Measurements from ENCODE around the gene HINT2.
A peak's percentile ranks its signal among the peaks of the same experiment; 100 is the strongest.

Gene HINT2

GRCh38 chr9:35835766-35836165 is 20.9 kb upstream of the HINT2 start:
- H3K27me3 ChIP-seq = no peaks in the 10 kb centered on the region
- H3K9me3 ChIP-seq = no peaks in the 10 kb centered on the region
- no peak for TF ChIP-seq CTCF (IDR thresholded peaks at IDR 0.05; ENCODE audit: low read depth, low read length)
- no peaks in the 10 kb centered on the region for H3K4me1 ChIP-seq
- no peaks in the 10 kb centered on the region for H3K36me3 ChIP-seq
- DNase-seq = no peak
- no peak overlapping the region for H3K4me3 ChIP-seq (ENCODE audit: low read depth, low read length)

- no peaks in the 10 kb centered on the region for H3K4me1 ChIP-seq
- no peak overlapping the region for H3K4me3 ChIP-seq (ENCODE audit: low read depth, low read length)
- no peaks in the 10 kb centered on the region for H3K9me3 ChIP-seq
- no peak for DNase-seq
- no peaks in the 10 kb centered on the region for H3K27me3 ChIP-seq
- no peaks in the 10 kb centered on the region for H3K36me3 ChIP-seq
- TF ChIP-seq CTCF (IDR thresholded peaks at IDR 0.05; ENCODE audit: low read depth, low read length) = peak; percentile 48
Observed at GRCh38 chr9:35835216-35835632, 20.4 kb upstream of the HINT2 start.

GRCh38 chr9:35834260-35835215 is 19.7 kb upstream of the HINT2 start:
- no peak for TF ChIP-seq CTCF (IDR thresholded peaks at IDR 0.05; ENCODE audit: low read depth, low read length)
- no peaks in the 10 kb centered on the region for H3K9me3 ChIP-seq
- H3K4me3 ChIP-seq (ENCODE audit: low read depth, low read length) = no peak overlapping the region
- no peak for DNase-seq
- no peaks in the 10 kb centered on the region for H3K27me3 ChIP-seq
- H3K4me1 ChIP-seq = no peaks in the 10 kb centered on the region
- H3K36me3 ChIP-seq = no peaks in the 10 kb centered on the region

- Histone ChIP-seq H3K36me3 (no peaks in the 10 kb centered on the region), H3K4me3 (ENCODE audit: low read depth, low read length) (no peak overlapping the region), H3K9me3 (no peaks in the 10 kb centered on the region), H3K4me1 (peaks cover 3% of the 10 kb centered on the region; the same call in 1 of the 2 replicates), H3K27me3 (no peaks in the 10 kb centered on the region)
- no peak for TF ChIP-seq CTCF (IDR thresholded peaks at IDR 0.05; ENCODE audit: low read depth, low read length)
- no peak for DNase-seq
Observed at GRCh38 chr9:35832814-35833213, 18.0 kb upstream of the HINT2 start.

GRCh38 chr9:35831040-35831439 is 16.2 kb upstream of the HINT2 start:
- Histone ChIP-seq H3K9me3 (no peaks in the 10 kb centered on the region), H3K4me3 (ENCODE audit: low read depth, low read length) (no peak overlapping the region), H3K36me3 (no peaks in the 10 kb centered on the region), H3K4me1 (peaks cover 3% of the 10 kb centered on the region; the same call in 1 of the 2 replicates), H3K27me3 (no peaks in the 10 kb centered on the region)
- TF ChIP-seq CTCF (IDR thresholded peaks at IDR 0.05; ENCODE audit: low read depth, low read length) = no peak
- no peak for DNase-seq

GRCh38 chr9:35829764-35830096 is 14.9 kb upstream of the HINT2 start:
- no peak for TF ChIP-seq CTCF (IDR thresholded peaks at IDR 0.05; ENCODE audit: low read depth, low read length)
- DNase-seq = no peak
- peaks cover 3% of the 10 kb centered on the region; the same call in 1 of the 2 replicates for H3K4me1 ChIP-seq
- H3K4me3 ChIP-seq (ENCODE audit: low read depth, low read length) = peak overlapping the region; percentile 65
- no peaks in the 10 kb centered on the region for H3K36me3 ChIP-seq
- no peaks in the 10 kb centered on the region for H3K9me3 ChIP-seq
- H3K27me3 ChIP-seq = no peaks in the 10 kb centered on the region
